IMR-90 (cell line): ENCODE results near the gene SLC9C2. TPM values are rescaled to one million over a fixed set of nuclear protein-coding genes. Genes with fewer than 3 reads are reported as not detected.
"Not testable (repeated sequence)": the region's sequence is repeated elsewhere in the genome, so short reads cannot be mapped to it uniquely, and the experiment has no call there.

Source experiments
- ATAC-seq: fragments of 200-7000 bp; cut with Tn5 transposase; 2 replicates; pipeline ENCODE4 v1.9.1; 2020; ENCODE audit warnings: low read depth, mild to moderate bottlenecking, moderate library complexity
- BruUV-seq: library from RNA; stranded (reverse); fragments of 400-500 nt; replicated peaks from 2 replicates; lab custom pipeline; 2021; lab: Mats Ljungman, UMichigan
- CTCF ChIA-PET: fragments of 300-600 bp; formaldehyde crosslinking; extraction: SDS; loops from one replicate; lab custom pipeline; 2021; ENCODE audit warnings: antibody characterized with exemption; lab: Yijun Ruan, JAX
- POLR2A ChIA-PET: fragments of 300-600 bp; sonication (Branson Sonifier 250); formaldehyde crosslinking; loops from one replicate; lab custom pipeline; 2022; ENCODE audit warnings: antibody characterized with exemption; ENCODE audit not compliant: unreplicated experiment; lab: Charles Lee
- DNase-seq: peaks from one replicate; pipeline ENCODE4 v3.0.0; 2013
- H2AFZ ChIP-seq: replicated peaks from 2 replicates; pipeline ENCODE3; 2013; ENCODE audit warnings: low read length, mild to moderate bottlenecking; ENCODE audit not compliant: poor library complexity
- H2AK5ac ChIP-seq: 2 replicates; pipeline ENCODE4 v1.6.1; 2013; ENCODE audit warnings: low read depth, low read length, inconsistent platforms
- H2AK9ac ChIP-seq: replicated peaks from 2 replicates; pipeline ENCODE3; 2013; ENCODE audit warnings: mild to moderate bottlenecking, low read depth, low read length, moderate library complexity; ENCODE audit not compliant: poor library complexity
- H2BK120ac ChIP-seq: 2 replicates; pipeline ENCODE4 v1.6.1; 2013; ENCODE audit warnings: low read depth, low read length, inconsistent platforms
- H2BK15ac ChIP-seq: 3 replicates; pipeline ENCODE4 v1.6.1; 2013; ENCODE audit warnings: low read depth, low read length, inconsistent platforms
- H2BK20ac ChIP-seq: 2 replicates; pipeline ENCODE4 v1.6.1; 2013; ENCODE audit warnings: low read depth, mild to moderate bottlenecking, inconsistent platforms, low read length, moderate library complexity
- H2BK5ac ChIP-seq: 2 replicates; pipeline ENCODE4 v1.6.1; 2013; ENCODE audit warnings: mild to moderate bottlenecking, low read depth, low read length, inconsistent platforms; ENCODE audit not compliant: poor library complexity, severe bottlenecking
- H3K14ac ChIP-seq: replicated peaks from 2 replicates; pipeline ENCODE4 v1.6.1; 2013; ENCODE audit warnings: low read depth, low read length, inconsistent platforms
- H3K18ac ChIP-seq: 2 replicates; pipeline ENCODE4 v1.6.1; 2013; ENCODE audit warnings: low read depth, low read length, control low read depth
- H3K23ac ChIP-seq: 2 replicates; pipeline ENCODE4 v1.6.1; 2013; ENCODE audit warnings: low read depth, low read length, inconsistent platforms
- H3K27ac ChIP-seq: 2 replicates; pipeline ENCODE4 v1.5.1; 2013; ENCODE audit warnings: mild to moderate bottlenecking, control low read depth, low read length; ENCODE audit not compliant: insufficient read depth
- H3K27me3 ChIP-seq: 2 replicates; pipeline ENCODE4 v1.6.1; 2013; ENCODE audit warnings: low read length; ENCODE audit not compliant: control insufficient read depth, insufficient read depth
- H3K36me3 ChIP-seq: 2 replicates; pipeline ENCODE4 v1.6.1; 2013; ENCODE audit warnings: low read length, mixed read lengths; ENCODE audit not compliant: control insufficient read depth, insufficient read depth
- H3K4ac ChIP-seq: 2 replicates; pipeline ENCODE4 v1.6.1; 2013; ENCODE audit warnings: low read depth, low read length, inconsistent platforms
- H3K4me1 ChIP-seq: 2 replicates; pipeline ENCODE4 v1.6.1; 2013; ENCODE audit warnings: low read length, mixed read lengths; ENCODE audit not compliant: control insufficient read depth, insufficient read depth
- H3K4me2 ChIP-seq: 2 replicates; pipeline ENCODE4 v1.6.1; 2013; ENCODE audit warnings: low read depth, mild to moderate bottlenecking, control low read depth, low read length, moderate library complexity
- H3K4me3 ChIP-seq: 2 replicates; pipeline ENCODE4 v1.5.1; 2013; ENCODE audit warnings: low read depth, mild to moderate bottlenecking, control low read depth, low read length, moderate library complexity; ENCODE audit not compliant: insufficient read depth
- H3K56ac ChIP-seq: 2 replicates; pipeline ENCODE4 v1.6.1; 2013; ENCODE audit warnings: low read length, inconsistent platforms; ENCODE audit not compliant: insufficient read depth; ENCODE audit errors: extremely low read depth
- H3K79me1 ChIP-seq, 2 experiments: 2 replicates each; pipeline ENCODE4 v1.6.1; 2013; ENCODE audit warnings: low read length in 2 of 2, inconsistent platforms in 1 of 2, low read depth in 1 of 2
- H3K9ac ChIP-seq: 2 replicates; pipeline ENCODE4 v1.6.1; 2013; ENCODE audit warnings: low read depth, low read length, control low read depth
- H3K9me1 ChIP-seq: 2 replicates; pipeline ENCODE4 v1.6.1; 2013; ENCODE audit warnings: low read length, inconsistent platforms; ENCODE audit not compliant: insufficient read depth
- H3K9me3 ChIP-seq: 2 replicates; pipeline ENCODE4 v1.6.1; 2013; ENCODE audit warnings: low read length; ENCODE audit not compliant: control insufficient read depth, insufficient read depth
- H4K20me1 ChIP-seq: 2 replicates; pipeline ENCODE4 v1.6.1; 2013; ENCODE audit warnings: low read length, inconsistent platforms; ENCODE audit not compliant: insufficient read depth
- H4K5ac ChIP-seq: 2 replicates; pipeline ENCODE4 v1.6.1; 2013; ENCODE audit warnings: mild to moderate bottlenecking, low read depth, low read length, control low read depth
- H4K8ac ChIP-seq, 2 experiments: 2 replicates each; pipeline ENCODE4 v1.6.1; 2013; ENCODE audit warnings: low read depth in 2 of 2, low read length in 2 of 2, control low read depth in 1 of 2, inconsistent platforms in 1 of 2
- H4K91ac ChIP-seq: 2 replicates; pipeline ENCODE4 v1.6.1; 2013; ENCODE audit warnings: low read depth, low read length, inconsistent platforms; ENCODE audit not compliant: insufficient read depth
- WGBS, 2 experiments: methylation state at CpG; one replicate each; pipeline versions ENCODE4 v1.1.5 to v1.1.7; 2013; ENCODE audit warnings: missing lambda C conversion rate in 2 of 2; ENCODE audit not compliant: insufficient read length in 1 of 2; ENCODE audit errors: extremely low coverage in 2 of 2; 5-methylcytosine and 5-hydroxymethylcytosine counted together
- dilution Hi-C: fragments of 300-500 bp; cut with HindIII; formaldehyde crosslinking; loops from one replicate; pipeline ENCODE4 v1.14.3; 2018; ENCODE audit warnings: low sequenced_read_pairs; ENCODE audit not compliant: unreplicated experiment
- in situ Hi-C: fragments of 300-500 bp; cut with MboI; formaldehyde crosslinking; loops from 3 replicates; pipeline ENCODE4 v1.14.3; 2019; ENCODE audit warnings: low sequenced_read_pairs, inconsistent platforms, mixed read lengths
- intact Hi-C: fragments of 100-400 bp; cut with micrococcal nuclease; formaldehyde crosslinking; loops from 2 replicates; pipeline ENCODE4 v1.10.0; 2022
- polyA plus RNA-seq, 3 experiments: library from polyadenylated mRNA; depleted of rRNA; stranded (reverse); fragments of >200 nt; gene quantifications; 2 replicates each; pipeline ENCODE4 v1.2.3, GENCODE V29; 2012; ENCODE audit warnings: low replicate concordance in 1 of 3
- total RNA-seq: library from RNA; depleted of rRNA; stranded (reverse); fragments of >200 nt; gene quantifications from 2 replicates; pipeline ENCODE4 v1.2.3, GENCODE V29; 2012

The SLC9C2 gene
- total and polyA plus RNA-seq, 2 of the 4 experiments (the other 2 are of a cell fraction) = not detected

GRCh38 chr1:173563846-173564245, 39.0 kb downstream of the SLC9C2 start:
- POLR2A ChIA-PET, H4K5ac ChIP-seq, H2BK15ac ChIP-seq, H3K9me1 ChIP-seq, H3K79me1 ChIP-seq, BruUV-seq, H3K4me2 ChIP-seq, DNase-seq, H4K8ac ChIP-seq, H3K27me3 ChIP-seq, H2BK120ac ChIP-seq, H3K56ac ChIP-seq, H2AK9ac ChIP-seq, H3K36me3 ChIP-seq, H3K4me3 ChIP-seq, H2BK5ac ChIP-seq, H2AFZ ChIP-seq, H3K4ac ChIP-seq, in situ Hi-C loops, H4K91ac ChIP-seq, H3K14ac ChIP-seq, H3K23ac ChIP-seq, H3K18ac ChIP-seq, dilution Hi-C loops, H3K9me3 ChIP-seq, ATAC-seq, H2BK20ac ChIP-seq, H2AK5ac ChIP-seq, H3K4me1 ChIP-seq, CTCF ChIA-PET, intact Hi-C loops, H3K9ac ChIP-seq, H4K20me1 ChIP-seq, H3K27ac ChIP-seq: not testable (repeated sequence)
- no CpG with 5 or more reads among the region's 1 CpG for WGBS, 2 experiments
